CD4-positive, alpha-beta T cell treated with Interleukin-1 beta for 1 hour (primary cell): ENCODE measurements around the gene IFITM1.
"Not testable (repeated sequence)": the region's sequence is repeated elsewhere in the genome, so short reads cannot be mapped to it uniquely, and the experiment has no call there.

ENCODE experiments used
- DNase-seq, 2 donors: peaks; one replicate each; pipeline ENCODE4 v3.0.0-alpha.2; 2020 to 2022

Gene IFITM1

DNA sequence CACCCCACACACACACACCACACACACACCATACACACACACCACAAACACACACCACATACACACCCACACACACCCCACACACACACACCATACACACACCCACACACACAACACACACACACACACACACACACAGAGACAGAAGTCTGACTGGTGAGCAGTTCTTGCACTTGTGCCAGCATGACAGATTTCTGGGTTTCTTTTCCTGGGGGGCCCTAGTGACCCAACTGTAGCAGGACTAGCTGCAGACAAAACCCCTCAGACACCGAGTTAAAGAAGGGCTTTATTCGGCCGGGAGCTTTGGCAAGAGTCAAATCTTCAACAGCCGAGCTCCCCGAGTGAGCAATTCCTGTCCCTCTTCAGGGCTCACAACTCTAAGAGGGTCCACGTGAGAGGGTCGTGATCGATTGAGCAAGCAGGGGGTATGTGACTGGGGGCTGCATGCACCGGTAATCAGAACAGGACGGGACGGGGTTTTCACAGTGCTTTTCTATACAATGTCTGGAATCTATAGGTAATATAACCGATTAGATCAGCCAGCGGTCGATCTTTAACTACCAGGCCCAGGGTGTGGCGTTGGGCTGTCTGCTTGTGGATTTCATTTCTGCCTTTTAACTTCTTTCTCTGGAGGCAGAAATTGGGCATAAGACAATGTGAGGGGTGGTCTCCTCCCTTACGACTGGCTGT is 36.3 kb downstream of the IFITM1 start:
- not testable (repeated sequence) for DNase-seq

DNA sequence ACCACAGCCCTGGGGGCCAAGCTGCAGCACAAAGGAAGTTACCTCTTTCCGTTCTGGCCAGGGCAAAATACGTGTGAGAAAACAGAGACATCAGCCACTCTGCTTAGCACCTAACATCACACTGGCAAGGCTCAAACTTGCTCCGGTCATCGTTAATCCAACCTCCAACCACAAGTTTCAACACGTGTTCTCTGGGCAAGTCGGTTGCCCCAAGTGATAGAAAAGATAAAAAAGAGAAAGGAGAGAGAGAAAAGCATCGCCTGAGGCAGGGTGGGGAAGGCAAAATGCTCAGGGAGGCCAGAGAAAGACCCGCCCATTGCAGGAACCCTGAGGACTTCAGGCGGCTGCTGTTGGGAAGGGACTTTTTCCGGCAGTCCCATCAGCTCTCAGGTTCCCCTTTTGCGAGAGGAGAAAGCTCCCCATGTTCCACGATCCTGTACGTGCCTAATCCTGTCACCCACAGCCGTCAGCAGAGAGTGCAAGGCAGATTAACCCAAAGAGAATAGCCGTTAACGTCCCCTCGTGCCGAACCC is 36.9 kb downstream of the IFITM1 start:
- peak; percentile 22 to 32 for DNase-seq

DNA sequence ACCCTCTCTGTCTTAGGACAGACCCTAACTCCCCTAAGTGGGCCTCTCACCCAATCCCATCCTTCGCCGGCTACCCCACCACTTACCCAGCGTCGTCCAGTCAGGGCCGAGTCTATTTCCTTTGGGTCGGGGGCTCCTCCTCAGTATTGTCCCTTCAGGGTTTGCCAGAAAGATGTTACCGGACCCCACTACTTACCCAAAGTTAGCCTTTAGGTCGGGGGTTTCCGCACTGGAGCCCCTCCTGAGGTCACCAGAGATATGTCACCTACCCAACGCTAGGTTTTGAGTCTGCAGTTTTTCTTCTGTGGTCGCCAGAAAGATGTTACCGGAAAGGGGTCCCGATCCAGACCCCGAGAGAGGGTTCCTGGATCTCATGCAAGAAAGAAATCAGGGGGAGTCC is 37.6 kb downstream of the IFITM1 start:
- no peak for DNase-seq

DNA sequence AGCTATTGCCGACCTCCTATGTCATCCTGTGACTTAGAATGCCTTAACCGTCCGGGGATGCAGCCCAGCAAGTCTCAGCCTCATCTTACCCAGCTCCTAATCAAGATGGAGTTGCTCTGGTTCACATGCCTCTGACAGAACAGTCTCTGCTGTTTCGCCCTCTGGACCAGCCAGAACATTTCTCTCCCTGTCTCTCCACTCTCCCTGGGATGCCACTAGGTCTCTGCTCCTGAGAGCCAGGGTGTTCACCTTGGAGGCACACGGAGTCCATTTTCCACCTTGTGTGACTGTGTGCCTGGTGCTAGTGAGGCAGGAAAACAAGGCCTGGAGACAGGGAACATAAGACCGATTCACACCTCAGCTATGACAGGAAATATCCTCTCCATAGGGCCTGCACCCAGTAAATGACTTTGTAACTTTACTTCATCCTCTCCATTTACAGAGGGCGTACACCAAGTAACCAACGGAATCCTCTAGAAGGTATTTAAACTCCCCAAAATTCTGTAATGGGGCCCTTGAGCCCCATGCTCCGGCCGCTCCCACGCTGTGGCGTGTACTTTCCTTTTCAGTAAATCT is 38.7 kb downstream of the IFITM1 start:
- DNase-seq: no peak

DNA sequence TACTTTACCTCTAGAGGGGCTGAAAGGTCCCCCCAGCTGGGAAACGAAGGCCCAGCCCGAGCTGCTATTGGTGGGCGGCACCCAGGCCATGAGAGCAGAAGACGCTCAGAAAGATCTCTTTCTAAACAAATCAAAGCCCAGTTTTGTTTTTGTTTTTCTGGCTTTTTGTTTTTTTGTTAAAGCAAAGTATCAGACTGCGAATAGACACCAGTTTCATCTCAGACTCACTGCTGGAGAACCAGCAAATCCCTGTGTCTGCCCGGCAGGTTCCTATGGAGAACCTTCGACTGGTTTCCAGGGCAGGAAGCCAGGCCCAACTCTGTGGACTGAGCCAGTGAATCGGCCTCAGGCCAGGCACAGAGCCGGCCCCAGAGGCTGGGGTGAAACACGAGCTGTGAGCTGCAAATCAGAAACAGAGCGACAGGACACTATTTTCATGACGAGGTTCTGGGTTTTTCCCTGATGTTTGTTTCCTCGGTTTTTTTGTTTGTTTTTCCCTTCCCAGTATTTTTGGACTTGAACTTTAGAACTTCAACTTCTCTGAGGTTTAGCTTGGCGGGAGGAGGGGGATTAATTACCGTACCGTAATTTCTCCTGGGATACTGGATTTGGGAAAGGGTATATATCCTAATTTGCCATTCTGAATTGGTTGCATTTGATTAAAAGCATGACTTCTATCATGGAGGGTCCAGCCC is 39.5 kb downstream of the IFITM1 start:
- DNase-seq: no peak

DNA sequence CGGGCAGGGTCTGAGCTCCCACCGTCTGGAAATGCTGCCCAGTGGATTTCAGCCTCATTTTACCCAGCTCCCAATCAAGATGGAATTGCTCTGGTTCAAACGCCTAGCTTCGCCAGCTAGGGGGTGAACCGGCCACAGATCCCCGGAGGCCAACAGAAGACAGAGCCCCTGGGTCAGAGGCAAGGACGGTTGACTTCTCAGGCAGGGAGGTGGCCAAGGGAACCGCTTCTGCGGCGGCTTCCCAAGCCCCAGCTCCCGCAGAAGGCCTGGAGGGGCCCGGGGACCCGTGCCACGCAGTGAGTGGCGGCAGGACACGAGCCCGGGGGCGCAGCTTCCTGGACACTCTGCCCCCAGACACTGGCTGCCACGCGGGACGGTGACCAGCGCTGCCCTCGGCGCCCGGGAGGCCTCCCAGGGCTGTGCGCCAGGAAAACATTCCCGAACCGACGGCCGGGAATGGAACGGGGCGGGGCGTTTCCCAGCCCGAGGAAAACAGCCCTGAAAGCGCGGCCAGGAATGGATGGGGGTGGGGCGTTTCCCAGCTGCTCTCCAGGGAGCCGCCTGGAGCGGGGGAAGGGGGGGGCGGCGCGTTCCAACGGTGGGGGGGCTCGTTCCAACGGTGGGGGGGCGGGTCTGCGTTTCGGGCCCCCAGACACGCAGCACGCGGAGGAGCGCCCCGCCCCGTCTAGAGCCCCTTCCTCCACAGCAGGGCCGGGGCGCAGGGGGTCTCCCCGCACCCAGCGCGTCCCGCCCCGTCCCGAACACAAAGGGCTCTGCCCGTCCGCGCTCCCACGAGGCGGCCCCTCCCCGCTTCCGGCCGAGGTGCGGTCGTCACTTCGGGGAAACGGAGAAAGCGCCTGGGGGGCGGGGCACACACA is 42.0 kb downstream of the IFITM1 start:
- peak; percentile 87 to 88 for DNase-seq

DNA sequence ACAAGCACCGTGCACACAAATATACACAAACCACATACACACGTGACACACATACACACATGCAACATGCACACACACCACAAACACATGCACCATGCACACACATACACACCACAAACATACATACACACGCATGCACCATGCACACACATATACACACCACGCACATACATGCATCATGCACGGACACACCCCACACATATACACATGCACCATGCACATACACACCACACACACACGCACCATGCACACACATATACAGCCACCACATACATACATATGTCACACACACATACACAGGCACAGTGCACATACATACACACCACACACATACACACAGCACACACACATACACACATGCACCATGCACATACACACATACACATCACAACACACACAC is 42.8 kb downstream of the IFITM1 start:
- no peak for DNase-seq

DNA sequence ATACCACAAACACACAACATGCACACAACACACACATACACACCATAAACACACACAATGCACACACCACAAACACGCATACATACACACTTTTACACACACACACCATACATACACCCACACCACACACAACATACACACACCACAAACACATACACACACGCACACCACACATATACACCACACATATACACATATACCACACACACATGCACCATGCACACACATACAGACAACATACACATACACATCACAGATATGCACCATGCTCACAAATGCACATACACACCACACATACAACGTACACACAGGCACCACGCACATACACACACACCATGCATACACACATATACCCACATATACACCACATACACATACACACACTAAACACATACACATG is 43.7 kb downstream of the IFITM1 start:
- no peak for DNase-seq

DNA sequence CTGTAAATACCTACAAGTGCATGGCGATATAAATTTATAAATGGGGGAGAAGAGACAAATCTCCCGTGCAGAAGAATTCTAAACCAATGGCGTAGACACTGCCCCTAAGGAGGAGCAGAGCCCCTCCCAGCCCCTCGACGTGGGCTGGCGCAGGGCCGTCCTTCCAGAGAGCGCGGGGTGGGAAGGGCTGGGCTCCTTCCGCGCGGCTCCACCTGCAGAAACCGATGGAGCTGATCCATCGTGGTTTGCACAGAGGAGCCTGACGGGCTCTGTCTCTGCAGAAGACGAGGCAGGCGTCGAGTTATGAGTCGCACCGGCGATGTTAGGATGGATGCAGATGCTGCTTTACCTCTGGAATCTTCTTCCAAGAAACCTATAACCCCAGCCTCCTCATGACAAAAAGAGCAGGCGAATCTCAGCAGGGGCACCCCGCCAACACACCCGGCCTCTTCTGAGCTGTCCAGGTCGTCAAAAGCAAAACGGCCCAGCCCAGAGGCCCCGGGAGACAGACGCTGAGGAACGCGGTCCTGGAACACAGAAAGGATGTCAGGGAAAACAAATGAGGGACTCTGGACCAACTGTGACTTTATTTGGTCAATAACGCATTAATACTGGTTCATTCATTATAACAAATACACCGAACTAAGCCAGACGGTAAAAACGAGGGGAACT is 44.4 kb downstream of the IFITM1 start:
- no peak for DNase-seq

DNA sequence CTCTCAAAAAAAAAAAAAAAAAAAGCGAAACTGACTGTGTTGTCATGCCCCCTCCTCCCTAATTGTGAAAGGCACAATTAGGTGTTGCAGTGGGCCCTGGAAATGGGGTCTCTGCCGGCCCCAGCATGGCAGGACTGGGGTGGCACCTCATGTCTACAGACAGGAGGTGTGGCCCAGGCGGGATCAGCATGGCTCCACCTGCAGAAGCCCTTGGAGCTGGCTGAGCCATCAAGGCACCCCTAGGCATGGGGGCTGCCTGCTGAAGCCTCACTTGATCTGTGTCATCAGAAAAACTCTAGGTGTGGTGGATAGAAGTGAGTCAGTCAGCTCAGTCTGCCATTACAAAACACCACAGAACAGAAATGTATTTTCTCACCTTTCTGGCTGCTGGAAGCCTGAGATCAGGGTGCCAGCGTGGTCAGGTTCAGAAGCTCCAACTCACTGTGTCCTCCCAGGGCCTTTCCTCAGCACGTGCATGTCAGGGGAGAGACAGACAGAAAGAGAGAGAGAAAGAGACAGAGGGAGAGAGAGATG is 45.4 kb downstream of the IFITM1 start:
- peak; percentile 27 to 34 for DNase-seq

DNA sequence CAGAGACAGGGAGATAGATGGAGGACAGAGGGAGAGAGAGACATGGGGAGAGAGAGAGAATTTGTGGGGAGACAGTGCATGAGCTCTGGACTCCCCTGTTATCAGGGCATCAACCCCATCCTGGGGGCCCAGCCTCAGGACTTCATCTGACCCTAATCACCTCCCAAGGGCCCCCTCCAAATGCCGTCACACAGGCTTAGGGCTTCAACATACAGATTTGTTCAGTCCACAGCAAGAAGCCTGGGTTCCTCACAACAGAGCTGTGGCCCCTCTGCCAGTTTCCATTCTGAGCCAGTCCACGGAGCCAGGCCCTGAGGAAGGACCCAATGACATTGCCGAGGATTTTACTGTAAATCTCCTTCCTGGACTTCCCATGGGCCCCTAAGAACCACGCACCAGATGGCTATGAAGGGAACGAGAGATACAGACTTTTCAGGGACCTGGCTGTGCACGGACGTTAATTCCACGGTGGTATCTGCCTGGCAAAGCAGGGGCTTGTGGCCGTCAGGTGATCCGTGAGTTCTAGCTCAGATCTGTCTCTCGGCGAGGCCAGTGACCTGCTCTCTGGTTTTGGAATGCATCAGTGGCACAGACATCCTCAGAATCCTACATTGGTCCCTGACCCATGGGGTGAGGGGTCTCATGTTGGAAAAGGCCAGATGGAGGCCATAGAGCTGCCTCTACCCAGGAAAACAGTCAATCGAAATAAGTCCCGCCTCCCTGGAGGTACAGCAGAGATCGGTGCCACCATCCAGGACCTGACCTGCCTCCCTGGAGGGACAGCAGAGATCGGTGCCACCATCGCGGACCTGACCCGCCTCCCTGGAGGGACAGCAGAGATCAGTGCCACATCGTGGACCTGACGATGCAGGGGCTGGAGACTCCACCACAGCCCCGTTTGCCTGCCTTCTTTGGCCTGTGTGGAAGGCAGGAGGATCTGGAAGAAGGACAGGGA is 46.8 kb downstream of the IFITM1 start:
- no peak for DNase-seq

DNA sequence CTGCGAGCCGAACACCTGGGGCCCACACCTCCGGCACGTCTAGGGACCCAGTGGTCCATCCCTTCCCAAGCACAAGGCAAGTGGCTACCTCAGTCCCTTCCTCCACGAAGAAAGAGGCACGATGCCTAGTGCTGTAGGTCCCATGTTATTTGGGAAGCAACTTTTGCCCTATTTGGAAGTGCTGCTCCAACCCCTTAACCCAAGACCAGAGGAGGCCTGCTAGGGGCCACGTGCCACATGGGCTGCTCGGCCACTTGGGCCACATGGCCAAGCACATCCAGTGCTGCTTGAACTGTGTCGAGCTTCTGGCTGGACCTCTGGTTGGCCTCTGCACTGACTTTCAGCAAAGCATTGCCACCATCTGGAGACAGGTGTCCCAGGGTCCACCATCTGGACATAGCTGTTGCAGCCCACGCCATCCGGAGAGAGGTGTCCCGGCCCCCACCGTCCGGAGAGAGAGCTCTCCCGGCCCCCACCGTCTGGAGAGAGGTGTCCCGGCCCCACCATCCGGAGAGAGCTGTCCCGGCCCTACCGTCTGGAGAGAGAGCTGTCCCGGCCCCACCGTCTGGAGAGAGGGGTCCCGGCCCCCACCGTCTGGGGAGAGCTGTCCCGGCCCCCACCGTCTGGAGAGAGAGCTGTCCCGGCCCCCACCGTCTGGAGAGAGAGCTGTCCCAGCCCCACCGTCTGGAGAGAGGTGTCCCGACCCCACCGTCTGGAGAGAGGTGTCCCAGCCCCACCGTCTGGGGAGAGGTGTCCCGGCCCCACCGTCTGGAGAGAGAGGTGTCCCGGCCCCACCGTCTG is 49.0 kb downstream of the IFITM1 start:
- no peak for DNase-seq

DNA sequence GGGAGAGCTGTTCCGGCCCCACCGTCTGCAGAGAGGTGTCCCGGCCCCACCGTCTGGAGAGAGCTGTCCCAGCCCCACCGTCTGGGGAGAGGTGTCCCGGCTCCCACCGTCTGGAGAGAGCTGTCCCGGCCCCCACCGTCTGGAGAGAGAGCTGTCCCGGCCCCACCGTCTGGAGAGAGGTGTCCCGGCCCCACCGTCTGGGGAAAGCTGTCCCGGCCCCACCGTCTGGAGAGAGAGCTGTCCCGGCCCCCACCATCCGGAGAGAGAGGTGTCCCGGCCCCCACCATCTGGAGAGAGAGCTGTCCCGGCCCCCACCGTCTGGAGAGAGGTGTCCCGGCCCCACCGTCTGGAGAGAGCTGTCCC is 49.6 kb downstream of the IFITM1 start:
- DNase-seq: not testable (repeated sequence)

DNA sequence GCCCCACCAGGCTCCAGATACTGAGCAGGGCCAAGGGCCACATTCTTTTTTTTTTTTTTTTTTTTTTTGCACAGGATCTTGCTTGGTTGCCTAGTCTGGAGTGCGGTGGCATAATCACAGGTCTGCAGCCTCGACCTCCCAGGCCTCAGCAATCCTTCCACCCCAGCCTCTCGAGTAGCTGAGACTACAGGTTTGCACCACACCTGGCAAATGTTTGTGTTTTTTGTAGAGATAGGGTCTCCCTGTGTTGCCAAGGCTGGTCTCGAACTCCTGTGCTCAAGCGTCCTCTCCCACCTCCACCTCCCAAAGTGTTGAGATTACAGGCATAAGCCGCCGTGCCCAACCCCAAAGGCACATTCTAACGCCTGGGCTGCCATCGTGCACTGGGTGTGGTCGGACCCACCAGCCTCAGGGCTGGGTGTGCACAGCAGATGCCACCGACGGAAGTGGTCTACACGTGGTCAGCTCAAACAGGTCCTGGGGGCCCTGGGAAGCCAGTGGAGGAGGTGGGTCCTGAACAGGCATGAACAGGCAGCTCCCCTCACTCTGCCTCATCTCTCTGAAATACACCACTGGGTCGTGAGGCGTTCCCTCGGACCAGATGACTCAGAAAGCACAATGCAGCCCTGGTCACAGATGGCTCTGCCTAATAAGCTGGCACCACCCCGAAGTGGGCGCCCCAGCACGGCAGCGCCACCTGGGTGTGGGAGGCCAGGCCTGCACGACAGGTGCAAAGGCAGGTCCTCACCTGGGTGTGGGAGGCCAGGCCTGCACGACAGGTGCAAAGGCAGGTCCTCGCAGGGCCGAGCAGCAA is 50.3 kb downstream of the IFITM1 start:
- peak; percentile 74 to 82 for DNase-seq
